Lower lobe of right lung (tissue), 2 donors: ENCODE measurements around the gene KCTD19. TPM values are rescaled to one million over a fixed set of nuclear protein-coding genes. Genes with fewer than 3 reads are reported as not detected.

Experiments
- ATAC-seq, 2 donors: fragments of 200-7000 bp; cut with Tn5 transposase; one replicate each; pipeline ENCODE4 v1.9.1; 2020 to 2022; ENCODE audit warnings: mild to moderate bottlenecking in 2 of 2, moderate library complexity in 2 of 2
- DNase-seq: peaks from one replicate; pipeline ENCODE4 v3.0.0-alpha.2; 2020
- H3K27ac ChIP-seq: fragments of 200-600 bp; one replicate; pipeline ENCODE4 v1.8.0; 2022
- H3K27me3 ChIP-seq: fragments of 200-600 bp; one replicate; pipeline ENCODE4 v1.8.0; 2022; ENCODE audit warnings: low read depth
- H3K36me3 ChIP-seq: fragments of 200-600 bp; one replicate; pipeline ENCODE4 v1.8.0; 2022; ENCODE audit warnings: mild to moderate bottlenecking
- H3K4me1 ChIP-seq: fragments of 200-600 bp; one replicate; pipeline ENCODE4 v1.8.0; 2022
- H3K4me3 ChIP-seq: fragments of 200-600 bp; one replicate; pipeline ENCODE4 v1.8.0; 2022; ENCODE audit warnings: mild to moderate bottlenecking
- H3K9me3 ChIP-seq: fragments of 200-600 bp; one replicate; pipeline ENCODE4 v1.8.0; 2022
- CTCF ChIP-seq: fragments of 200-600 bp; IDR thresholded peaks from one replicate; pipeline ENCODE4 v1.8.0; 2022; ENCODE audit warnings: antibody characterized with exemption, mild to moderate bottlenecking
- intact Hi-C: fragments of 100-400 bp; cut with DNase I; formaldehyde crosslinking; loops from one replicate; pipeline ENCODE4 v1.11.0; 2022
- total RNA-seq: library from RNA; stranded (reverse); fragmentation: NEBNext Ultra II Directional; extraction: Animal tissue kit (Norgen Biotek cat#: 25700); gene quantifications from one replicate; pipeline ENCODE4 v1.2.1, GENCODE V29; 2021
- donor health status: DM: no; HTN: yes; CAD: no; lungs with severe emphysema.

Gene KCTD19
- total RNA-seq, 1 donor from 2014 or later, result 0.74 TPM

- ATAC-seq, result no peak
- H3K4me1 ChIP-seq, result no peaks in the 10 kb centered on the region
- DNase-seq, result no peak
- H3K27ac ChIP-seq, result no peak overlapping the region
- H3K9me3 ChIP-seq, result no peaks in the 10 kb centered on the region
- TF ChIP-seq CTCF, result no peak
- H3K36me3 ChIP-seq, result no peaks in the 10 kb centered on the region
- no peaks in the 10 kb centered on the region for H3K27me3 ChIP-seq
- intact Hi-C loops, result no loop called here
- no peak overlapping the region for H3K4me3 ChIP-seq
Observed at GRCh38 chr16:67271446-67271845, 55.1 kb downstream of the KCTD19 start.

- Histone ChIP-seq H3K4me3 (no peak overlapping the region), H3K27ac (no peak overlapping the region), H3K36me3 (no peaks in the 10 kb centered on the region), H3K9me3 (no peaks in the 10 kb centered on the region), H3K27me3 (no peaks in the 10 kb centered on the region), H3K4me1 (no peaks in the 10 kb centered on the region)
- no peak for DNase-seq
- TF ChIP-seq CTCF, result no peak
- ATAC-seq, result peak in 1 of 2 donors; percentile 12
- intact Hi-C loops, result no loop called here
Observed at GRCh38 chr16:67270931-67271338, 55.6 kb downstream of the KCTD19 start.

GRCh38 chr16:67269766-67270165 is 56.8 kb downstream of the KCTD19 start:
- ATAC-seq (no peak), DNase-seq (no peak)
- H3K9me3 ChIP-seq, result no peaks in the 10 kb centered on the region

GRCh38 chr16:67268136-67268579 is 58.4 kb downstream of the KCTD19 start:
- H3K27me3 ChIP-seq, result no peaks in the 10 kb centered on the region
- TF ChIP-seq CTCF, result no peak
- H3K9me3 ChIP-seq, result no peaks in the 10 kb centered on the region
- DNase-seq (peak; percentile 69), ATAC-seq (peak; percentile 85 to 92)
- H3K4me3 ChIP-seq, result no peak overlapping the region
- H3K27ac ChIP-seq, result no peak overlapping the region
- intact Hi-C loops, result no loop called here
- no peaks in the 10 kb centered on the region for H3K36me3 ChIP-seq
- H3K4me1 ChIP-seq, result no peaks in the 10 kb centered on the region

More at GRCh38 chr16:67269766-67270165, 56.8 kb downstream of the KCTD19 start:
- intact Hi-C loops, result no loop called here
- no peak overlapping the region for H3K4me3 ChIP-seq
- no peak for TF ChIP-seq CTCF
- H3K27me3 ChIP-seq, result no peaks in the 10 kb centered on the region
- no peaks in the 10 kb centered on the region for H3K4me1 ChIP-seq
- H3K27ac ChIP-seq, result no peak overlapping the region
- H3K36me3 ChIP-seq, result no peaks in the 10 kb centered on the region

- TF ChIP-seq CTCF, result no peak
Observed at GRCh38 chr16:67265834-67266233, 60.7 kb downstream of the KCTD19 start.

GRCh38 chr16:67264866-67265265 is 61.7 kb downstream of the KCTD19 start:
- DNase-seq (peak; percentile 16), ATAC-seq (no peak)
- TF ChIP-seq CTCF, result no peak
- intact Hi-C loops, result no loop called here
- no peaks in the 10 kb centered on the region for H3K4me1 ChIP-seq
- no peaks in the 10 kb centered on the region for H3K27me3 ChIP-seq
- no peaks in the 10 kb centered on the region for H3K9me3 ChIP-seq
- no peak overlapping the region for H3K27ac ChIP-seq
- H3K4me3 ChIP-seq, result no peak overlapping the region
- no peaks in the 10 kb centered on the region for H3K36me3 ChIP-seq

More at GRCh38 chr16:67265834-67266233, 60.7 kb downstream of the KCTD19 start:
- H3K4me3 ChIP-seq, result no peak overlapping the region
- ATAC-seq (no peak), DNase-seq (peak; percentile 20)
- H3K4me1 ChIP-seq, result no peaks in the 10 kb centered on the region
- H3K9me3 ChIP-seq, result no peaks in the 10 kb centered on the region
- no peaks in the 10 kb centered on the region for H3K36me3 ChIP-seq
- intact Hi-C loops, result no loop called here
- H3K27me3 ChIP-seq, result no peaks in the 10 kb centered on the region
- no peak overlapping the region for H3K27ac ChIP-seq
